PC-3 (cell line): ENCODE results near the gene MTPN.

Experiments used
- EZH2phosphoT487 ChIP-seq: fragments of 300-600 bp; sonication (generic); IDR thresholded peaks from 2 replicates; pipeline ENCODE4 v1.6.1; 2018; ENCODE audit warnings: mild to moderate bottlenecking, antibody characterized with exemption, low read length, borderline replicate concordance
- TF ChIP-seq, protein P1 (sequence below): fragments of 300-600 bp; sonication (generic); conservative IDR thresholded peaks from 2 replicates; pipeline ENCODE4 v1.5.1; 2017; ENCODE audit warnings: antibody characterized with exemption, low read depth, mild to moderate bottlenecking, low read length

DNA sequence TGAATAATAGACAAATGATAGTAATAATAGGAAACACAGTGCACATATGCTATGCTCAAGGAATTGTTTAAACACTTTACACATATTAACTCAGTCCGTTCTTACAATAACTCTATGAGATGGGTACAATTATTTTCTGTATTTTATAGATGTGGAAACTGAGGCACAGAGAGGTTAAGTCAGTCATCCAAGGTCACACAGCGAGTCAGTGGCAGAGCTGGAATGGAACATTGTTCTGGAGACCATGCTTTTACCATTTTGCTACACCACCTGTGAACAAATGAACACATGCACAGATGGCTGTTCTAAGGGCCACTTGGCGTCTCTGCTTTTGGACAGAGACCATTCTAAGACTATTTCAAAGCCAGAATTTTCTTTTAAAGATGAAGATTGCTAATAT lies 26.9 kb upstream of the MTPN start:
- no peak for TF ChIP-seq EZH2phosphoT487
- TF ChIP-seq, protein P1, sequence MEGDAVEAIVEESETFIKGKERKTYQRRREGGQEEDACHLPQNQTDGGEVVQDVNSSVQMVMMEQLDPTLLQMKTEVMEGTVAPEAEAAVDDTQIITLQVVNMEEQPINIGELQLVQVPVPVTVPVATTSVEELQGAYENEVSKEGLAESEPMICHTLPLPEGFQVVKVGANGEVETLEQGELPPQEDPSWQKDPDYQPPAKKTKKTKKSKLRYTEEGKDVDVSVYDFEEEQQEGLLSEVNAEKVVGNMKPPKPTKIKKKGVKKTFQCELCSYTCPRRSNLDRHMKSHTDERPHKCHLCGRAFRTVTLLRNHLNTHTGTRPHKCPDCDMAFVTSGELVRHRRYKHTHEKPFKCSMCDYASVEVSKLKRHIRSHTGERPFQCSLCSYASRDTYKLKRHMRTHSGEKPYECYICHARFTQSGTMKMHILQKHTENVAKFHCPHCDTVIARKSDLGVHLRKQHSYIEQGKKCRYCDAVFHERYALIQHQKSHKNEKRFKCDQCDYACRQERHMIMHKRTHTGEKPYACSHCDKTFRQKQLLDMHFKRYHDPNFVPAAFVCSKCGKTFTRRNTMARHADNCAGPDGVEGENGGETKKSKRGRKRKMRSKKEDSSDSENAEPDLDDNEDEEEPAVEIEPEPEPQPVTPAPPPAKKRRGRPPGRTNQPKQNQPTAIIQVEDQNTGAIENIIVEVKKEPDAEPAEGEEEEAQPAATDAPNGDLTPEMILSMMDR = no peak
